ENCODE results near the gene ZNF483.

- no peak for TF ChIP-seq POLR2A (IDR thresholded peaks at IDR 0.05; ENCODE audit: low read depth, low read length)
- no peak for TF ChIP-seq SPI1 (IDR thresholded peaks at IDR 0.05; ENCODE audit: low read depth, low read length)
- no peak for TF ChIP-seq POU2F2 (IDR thresholded peaks at IDR 0.05; ENCODE audit: low read depth, low read length)
- TF ChIP-seq POLR2AphosphoS5 (IDR thresholded peaks at IDR 0.05; ENCODE audit: low read depth, low read length), result no peak
These were observed 76.4 kb downstream of the ZNF483 start for GRCh38 chr9:111601237-111602018.

Measured in GM12891 (cell line).